ENCODE results near the gene VAMP2. TPM values are rescaled to one million over a fixed set of nuclear protein-coding genes. Genes with fewer than 3 reads are reported as not detected.

The VAMP2 gene
- total RNA-seq, 1 donor, result 5.6 TPM

DNA sequence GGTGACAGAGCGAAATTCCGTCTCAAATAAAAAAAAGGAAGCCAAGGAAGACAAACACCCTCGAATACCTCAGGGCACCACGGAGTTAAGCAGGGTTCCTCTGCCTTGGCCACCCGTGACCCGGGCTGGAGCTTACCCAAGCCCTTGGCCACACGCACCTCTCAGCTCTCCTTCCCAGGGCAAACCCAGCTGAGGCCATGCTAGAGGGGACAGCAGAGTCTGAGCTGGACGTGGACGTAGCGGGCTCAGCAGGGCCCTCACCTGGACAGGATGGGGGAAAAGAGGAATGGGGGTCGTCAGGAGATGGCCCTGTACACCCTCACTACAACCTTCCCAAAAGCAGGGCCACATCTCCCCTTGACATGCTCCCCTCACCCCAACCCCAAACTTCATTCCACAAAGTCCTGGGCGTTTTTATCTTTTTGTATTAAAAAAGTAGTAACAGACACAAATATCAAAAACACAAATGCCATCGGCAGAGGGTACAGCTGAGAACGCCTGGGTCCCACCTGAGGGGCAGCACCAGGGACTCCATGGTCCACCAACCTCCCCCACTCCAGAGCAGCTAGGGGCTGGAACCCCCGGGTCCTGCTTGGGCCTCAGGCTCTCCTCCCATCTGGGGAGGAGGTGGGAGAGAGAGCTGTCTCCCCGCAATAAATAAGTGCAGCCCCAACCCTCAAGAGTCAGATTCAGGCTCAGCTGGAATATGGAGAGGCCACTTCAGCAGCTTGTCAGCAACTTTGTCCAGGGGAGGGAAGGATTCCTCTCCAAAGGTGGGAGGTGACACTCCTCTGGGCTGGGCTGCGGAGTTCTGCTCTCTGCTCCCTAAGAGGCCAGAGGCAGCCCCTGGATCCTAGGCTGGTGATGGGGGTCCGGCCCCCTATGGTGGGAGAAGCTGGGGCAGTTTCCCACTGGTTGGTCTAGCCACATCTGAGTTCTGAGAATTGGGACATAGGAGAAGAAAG is 22.4 kb downstream of the VAMP2 start:
- TF ChIP-seq, protein P1, sequence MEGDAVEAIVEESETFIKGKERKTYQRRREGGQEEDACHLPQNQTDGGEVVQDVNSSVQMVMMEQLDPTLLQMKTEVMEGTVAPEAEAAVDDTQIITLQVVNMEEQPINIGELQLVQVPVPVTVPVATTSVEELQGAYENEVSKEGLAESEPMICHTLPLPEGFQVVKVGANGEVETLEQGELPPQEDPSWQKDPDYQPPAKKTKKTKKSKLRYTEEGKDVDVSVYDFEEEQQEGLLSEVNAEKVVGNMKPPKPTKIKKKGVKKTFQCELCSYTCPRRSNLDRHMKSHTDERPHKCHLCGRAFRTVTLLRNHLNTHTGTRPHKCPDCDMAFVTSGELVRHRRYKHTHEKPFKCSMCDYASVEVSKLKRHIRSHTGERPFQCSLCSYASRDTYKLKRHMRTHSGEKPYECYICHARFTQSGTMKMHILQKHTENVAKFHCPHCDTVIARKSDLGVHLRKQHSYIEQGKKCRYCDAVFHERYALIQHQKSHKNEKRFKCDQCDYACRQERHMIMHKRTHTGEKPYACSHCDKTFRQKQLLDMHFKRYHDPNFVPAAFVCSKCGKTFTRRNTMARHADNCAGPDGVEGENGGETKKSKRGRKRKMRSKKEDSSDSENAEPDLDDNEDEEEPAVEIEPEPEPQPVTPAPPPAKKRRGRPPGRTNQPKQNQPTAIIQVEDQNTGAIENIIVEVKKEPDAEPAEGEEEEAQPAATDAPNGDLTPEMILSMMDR (IDR thresholded peaks at IDR 0.05; ENCODE audit: insufficient read depth, low read depth, low read length), result no peak
- no peak for DNase-seq (ENCODE audit: low read depth)
- H3K4me3 ChIP-seq (ENCODE audit: low read depth, low read length), result no peak overlapping the region

DNA sequence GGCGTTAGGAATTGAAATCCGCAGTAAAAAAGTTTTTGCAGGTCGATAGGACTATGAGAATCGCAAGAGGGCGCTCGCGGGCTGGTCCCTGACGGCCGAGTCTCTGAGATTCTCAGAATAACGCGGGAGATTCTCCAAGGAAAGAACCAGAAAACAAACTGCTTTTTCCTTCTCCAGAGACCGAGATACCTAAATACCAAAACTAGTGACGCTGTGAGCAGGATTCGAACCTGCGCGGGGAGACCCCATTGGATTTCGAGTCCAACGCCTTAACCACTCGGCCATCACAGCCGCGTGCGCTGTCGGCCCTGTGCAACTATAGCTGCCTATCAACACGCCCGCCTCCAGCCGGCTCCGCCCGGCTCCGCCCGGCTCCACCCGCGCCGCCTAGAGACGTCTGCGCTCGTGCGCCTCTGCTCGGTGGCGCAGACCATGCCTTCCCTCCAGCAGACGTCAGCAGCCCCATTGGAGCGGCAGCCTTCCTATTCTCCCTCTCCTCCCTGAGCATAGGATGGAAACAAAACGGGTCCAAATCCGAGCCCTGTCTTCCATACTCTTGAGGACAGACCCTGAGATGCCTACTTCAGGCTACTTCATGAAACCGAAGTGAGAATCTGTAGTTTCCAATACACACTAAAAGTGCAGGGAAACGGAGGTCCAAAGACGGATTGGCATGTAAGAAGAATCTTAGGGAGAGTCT is 23.9 kb downstream of the VAMP2 start:
- peak overlapping the region; percentile 50 for H3K4me3 ChIP-seq (ENCODE audit: low read depth, low read length)
- TF ChIP-seq, protein P1 (IDR thresholded peaks at IDR 0.05; ENCODE audit: insufficient read depth, low read depth, low read length), result peak; percentile 89

DNA sequence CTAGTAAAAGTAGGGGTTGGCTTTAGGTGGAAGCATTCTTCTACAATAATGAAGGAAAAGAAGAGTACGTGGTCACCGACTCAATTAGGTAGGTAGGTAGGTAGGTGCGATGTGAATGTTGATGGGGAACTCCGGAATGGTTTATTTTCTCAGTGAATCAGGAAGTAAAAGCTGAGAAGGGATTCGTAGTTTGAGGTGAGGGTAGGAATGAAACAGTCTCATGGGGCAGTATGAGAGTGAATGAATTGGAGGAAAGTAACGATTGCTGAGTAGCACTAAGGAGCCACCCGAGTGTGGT is 24.4 kb downstream of the VAMP2 start:
- no peak for DNase-seq (ENCODE audit: low read depth)
- TF ChIP-seq, protein P1 (IDR thresholded peaks at IDR 0.05; ENCODE audit: insufficient read depth, low read depth, low read length), result no peak
- H3K4me3 ChIP-seq (ENCODE audit: low read depth, low read length), result peak overlapping the region; percentile 47

More for the DNA sequence above, 23.9 kb downstream of the VAMP2 start:
- DNase-seq (ENCODE audit: low read depth), result peak; percentile 98

DNA sequence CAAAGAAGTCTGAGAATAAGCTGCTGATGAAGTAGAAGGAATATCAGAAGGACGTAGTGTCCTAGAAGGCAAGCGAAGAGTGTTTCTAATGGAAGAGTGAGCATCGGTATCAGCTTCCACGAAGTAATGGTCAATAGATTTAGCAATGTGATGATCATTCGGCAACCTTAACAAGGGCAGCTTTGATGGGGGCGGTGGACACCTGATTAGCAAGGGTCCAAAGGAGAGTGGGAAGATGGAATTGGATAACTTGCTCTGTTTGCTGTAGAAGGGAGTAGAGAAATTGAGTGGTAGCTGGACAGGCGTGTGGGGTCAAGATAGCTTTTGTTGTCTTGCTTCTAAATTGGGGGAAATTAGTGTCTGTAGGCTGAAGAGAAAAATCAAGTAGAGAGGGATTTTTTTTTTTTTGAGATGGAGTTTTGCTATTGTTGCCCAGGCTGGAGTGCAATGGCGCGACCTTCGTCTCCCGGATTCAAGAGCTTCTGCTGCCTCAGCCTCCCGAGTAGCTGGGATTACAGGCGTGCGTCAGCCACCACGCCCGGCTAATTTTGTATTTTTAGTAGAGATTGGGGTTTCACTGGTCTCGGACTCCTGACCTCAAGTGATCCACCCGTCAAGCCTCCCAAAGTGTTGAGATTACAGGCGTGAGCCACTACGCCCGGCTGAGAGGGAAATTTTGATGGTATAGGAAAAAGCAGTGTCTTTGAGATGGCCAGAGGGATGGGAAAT is 24.9 kb downstream of the VAMP2 start:
- DNase-seq (ENCODE audit: low read depth), result no peak
- peak overlapping the region; percentile 47 for H3K4me3 ChIP-seq (ENCODE audit: low read depth, low read length)
- TF ChIP-seq, protein P1 (IDR thresholded peaks at IDR 0.05; ENCODE audit: insufficient read depth, low read depth, low read length), result no peak

DNA sequence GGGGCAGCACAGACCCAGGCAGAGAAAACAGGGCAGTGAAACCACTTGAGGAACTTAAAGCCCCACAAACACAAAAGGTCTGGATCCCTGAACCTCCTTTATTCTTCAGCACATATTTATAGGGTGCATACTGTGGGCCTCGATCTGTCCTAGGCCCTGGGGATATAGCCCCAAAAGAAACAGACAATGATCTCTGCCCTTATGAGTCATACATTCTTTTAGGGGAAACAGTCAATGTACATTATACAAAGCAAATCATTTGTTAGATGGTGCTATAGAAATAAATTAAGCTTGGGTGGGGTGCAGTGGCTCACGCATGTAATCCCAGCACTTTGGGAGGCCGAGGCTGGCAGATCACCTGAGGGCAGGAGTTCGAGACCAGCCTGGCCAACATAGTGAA is 28.8 kb downstream of the VAMP2 start:
- DNase-seq (ENCODE audit: low read depth), result no peak
- TF ChIP-seq, protein P1 (IDR thresholded peaks at IDR 0.05; ENCODE audit: insufficient read depth, low read depth, low read length), result no peak
- no peak overlapping the region for H3K4me3 ChIP-seq (ENCODE audit: low read depth, low read length)

DNA sequence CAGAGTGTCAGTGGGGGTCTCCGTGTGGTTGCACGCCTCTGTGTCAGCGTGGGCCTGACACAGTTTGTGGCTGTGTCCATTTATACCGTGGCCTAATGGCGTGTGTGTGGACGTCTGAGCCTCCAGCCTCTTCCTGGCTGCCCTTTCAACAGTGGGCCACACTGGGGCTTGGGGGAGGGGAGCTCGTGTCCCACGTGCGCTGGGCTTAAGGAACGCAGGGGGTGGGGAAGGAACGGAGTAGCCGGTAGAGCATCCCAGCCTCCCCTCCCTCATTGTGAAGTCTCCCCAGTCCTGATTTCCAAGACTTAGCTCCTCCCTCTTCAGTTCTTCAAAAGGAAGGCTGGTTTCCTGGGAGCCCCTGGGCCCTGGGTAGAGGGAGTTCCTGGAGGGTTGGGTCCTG is 29.3 kb downstream of the VAMP2 start:
- TF ChIP-seq, protein P1 (IDR thresholded peaks at IDR 0.05; ENCODE audit: insufficient read depth, low read depth, low read length), result no peak
- no peak for DNase-seq (ENCODE audit: low read depth)
- H3K4me3 ChIP-seq (ENCODE audit: low read depth, low read length), result no peak overlapping the region
